Ramos (cell line): Measurements from ENCODE around the gene ATIC.

Experiments used
- in situ Hi-C: fragments of 300-500 bp; cut with MboI; formaldehyde crosslinking; loops from one replicate; pipeline ENCODE4 v1.14.3; 2022; ENCODE audit warnings: low sequenced_read_pairs; ENCODE audit not compliant: unreplicated experiment

The ATIC gene

DNA sequence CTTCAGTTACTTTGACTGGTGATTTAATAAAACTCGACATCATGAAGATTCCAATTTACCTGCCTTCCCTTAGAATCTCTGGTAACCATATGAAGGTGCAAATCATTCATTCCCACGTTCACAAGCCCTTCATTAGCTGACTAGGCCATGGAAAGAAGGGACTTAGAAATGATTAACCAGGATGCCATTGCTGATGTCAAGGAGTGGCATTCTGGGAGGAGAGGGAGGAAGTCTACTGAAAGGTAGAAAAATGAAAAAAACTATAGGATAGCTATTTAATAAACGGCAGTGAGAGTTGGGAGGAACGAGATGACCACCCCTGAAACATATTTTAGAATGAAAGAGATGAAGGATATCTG lies 1.4 kb downstream of the ATIC start:
- in situ Hi-C loops: loop anchor here (25.0 kb wide), 1 partner anchor 551 kb away; no protein-coding TSS in a partner anchor

DNA sequence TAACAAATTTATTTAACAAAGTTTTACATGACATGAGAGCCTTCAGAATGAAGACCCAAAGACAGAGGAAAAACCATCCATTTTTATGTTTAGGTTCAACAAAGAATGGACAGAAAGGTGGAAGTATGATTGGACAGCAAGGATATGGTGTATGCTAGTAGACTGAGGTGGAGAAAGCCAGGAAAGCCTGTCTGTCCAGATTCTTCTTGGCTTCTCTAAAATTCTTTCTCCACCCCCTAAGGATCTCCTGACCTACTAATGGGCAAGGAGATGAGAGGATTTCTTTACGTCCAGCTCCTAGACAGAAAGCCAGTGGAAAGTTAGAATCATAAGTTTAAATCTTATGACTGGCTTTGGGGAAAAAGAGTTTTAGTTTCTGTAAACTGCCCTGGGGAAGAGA lies 3.0 kb downstream of the ATIC start:
- in situ Hi-C loops: loop anchor here (25.0 kb wide), 1 partner anchor 553 kb away; no protein-coding TSS in a partner anchor

DNA sequence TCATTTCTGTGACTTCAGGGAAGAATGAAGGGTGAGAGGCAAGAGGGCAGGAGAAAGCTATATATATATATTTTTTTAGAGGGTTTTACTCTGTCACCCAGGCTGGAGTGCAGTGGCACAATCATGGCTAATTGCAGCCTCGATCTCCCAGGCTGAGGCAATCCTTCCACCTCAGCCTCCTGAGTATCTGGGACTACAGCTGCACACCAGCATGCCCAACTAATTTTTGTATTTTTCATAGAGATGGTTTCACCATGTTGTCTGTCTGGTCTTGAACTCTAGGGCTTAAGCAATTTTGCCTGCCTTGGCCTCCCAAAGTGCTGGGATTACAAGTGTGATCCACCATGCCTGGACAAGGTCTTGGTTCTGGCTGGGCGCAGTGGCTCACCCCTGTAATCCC lies 3.4 kb downstream of the ATIC start:
- in situ Hi-C loops: loop anchor here (25.0 kb wide), 1 partner anchor 553 kb away; no protein-coding TSS in a partner anchor

DNA sequence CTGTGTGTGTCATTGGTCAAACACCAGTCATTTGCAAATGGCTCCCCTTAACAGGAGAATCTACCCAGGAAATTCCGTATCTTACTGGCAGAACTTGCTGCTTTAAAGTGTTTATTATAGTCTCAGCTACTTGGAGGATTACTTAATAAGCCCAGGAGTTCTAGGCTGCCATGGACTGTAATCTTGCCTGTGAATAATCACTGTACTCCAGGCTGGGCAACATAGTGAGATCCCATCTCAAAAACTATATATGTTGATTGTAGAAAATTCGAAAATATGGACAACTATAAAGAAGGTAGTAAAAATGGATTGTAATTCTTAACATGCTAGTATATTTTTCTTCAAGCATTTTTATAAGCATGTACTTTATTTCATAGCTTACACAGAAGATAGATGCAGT lies 4.5 kb downstream of the ATIC start:
- in situ Hi-C loops: loop anchor here (25.0 kb wide), 1 partner anchor 554 kb away; no protein-coding TSS in a partner anchor

DNA sequence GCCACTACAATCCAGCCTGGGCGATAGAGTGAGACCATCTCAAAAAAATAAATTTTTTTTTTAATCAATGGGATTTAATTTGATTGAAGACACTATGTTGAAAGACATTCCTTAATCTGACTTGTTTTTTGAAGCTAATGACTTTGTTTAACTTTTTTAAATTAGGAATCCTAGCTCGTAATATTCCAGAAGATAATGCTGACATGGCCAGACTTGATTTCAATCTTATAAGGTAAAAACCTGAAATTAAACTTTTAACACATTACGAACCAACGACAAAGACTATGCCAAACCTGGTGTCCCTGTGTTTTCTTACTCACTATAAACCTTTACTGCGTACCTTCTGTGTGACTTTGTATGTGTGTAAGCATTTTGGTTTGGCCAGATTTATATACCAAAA lies 7.6 kb downstream of the ATIC start:
- in situ Hi-C loops: loop anchor here (25.0 kb wide), 1 partner anchor 557 kb away; no protein-coding TSS in a partner anchor

DNA sequence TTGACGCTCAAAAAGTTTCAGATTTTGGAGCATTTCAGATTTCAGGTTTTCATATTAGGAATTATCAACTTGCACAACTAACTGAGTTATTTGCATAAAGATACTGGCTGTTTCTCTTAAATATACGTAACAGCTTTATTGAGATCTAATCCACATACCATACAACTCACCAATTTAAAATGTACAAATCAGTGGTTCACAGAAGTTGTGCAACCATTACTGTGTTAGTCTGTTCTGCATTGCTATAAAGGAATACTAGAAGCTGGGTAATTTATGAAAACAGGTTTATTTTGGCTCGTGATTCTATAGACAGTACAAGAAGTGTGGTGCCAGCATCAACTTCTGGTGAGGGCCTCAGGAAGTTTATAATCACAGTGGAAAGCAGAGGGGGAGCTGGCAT lies 8.2 kb downstream of the ATIC start:
- in situ Hi-C loops: loop anchor here (25.0 kb wide), 1 partner anchor 558 kb away; no protein-coding TSS in a partner anchor

DNA sequence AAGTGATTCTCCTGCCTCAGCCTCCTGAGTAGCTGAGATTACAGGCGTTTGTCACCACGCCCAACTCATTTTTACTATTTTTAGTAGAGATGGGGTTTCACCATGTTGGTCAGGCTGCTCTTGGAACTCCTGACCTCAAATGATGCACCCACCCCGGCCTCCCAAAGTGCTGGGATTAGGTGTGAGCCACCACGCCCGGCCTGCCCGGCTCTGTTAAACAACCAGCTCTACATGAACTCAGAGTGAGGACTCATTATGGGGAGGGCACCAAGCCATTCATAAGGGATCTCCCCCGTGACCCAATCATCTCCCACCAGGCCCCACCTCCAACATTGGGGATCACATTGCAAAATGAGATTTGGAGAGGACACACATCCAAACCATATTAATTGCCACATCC lies 8.8 kb downstream of the ATIC start:
- in situ Hi-C loops: loop anchor here (25.0 kb wide), 1 partner anchor 558 kb away; no protein-coding TSS in a partner anchor

DNA sequence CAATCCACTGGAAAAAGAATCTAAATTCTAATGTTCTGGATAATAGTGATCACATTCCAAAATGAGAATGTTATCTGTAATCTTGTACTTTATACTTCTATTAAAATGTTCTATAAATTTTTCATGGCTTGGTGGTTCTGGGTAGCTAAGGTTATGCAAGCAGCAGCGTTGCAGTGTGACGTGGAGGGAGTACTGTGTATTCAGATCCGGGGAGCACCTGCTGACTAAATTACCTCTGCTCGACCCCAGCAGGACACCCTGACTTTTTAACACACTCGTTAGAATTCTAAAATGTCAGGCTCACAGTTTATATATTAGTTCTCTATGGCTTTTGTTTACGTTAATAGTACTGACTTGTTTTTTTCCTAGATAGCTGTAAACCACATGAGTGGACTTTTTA lies 13.0 kb downstream of the ATIC start:
- in situ Hi-C loops: loop anchor here (25.0 kb wide), 2 partner anchors 563 to 812 kb away; no protein-coding TSS in a partner anchor

DNA sequence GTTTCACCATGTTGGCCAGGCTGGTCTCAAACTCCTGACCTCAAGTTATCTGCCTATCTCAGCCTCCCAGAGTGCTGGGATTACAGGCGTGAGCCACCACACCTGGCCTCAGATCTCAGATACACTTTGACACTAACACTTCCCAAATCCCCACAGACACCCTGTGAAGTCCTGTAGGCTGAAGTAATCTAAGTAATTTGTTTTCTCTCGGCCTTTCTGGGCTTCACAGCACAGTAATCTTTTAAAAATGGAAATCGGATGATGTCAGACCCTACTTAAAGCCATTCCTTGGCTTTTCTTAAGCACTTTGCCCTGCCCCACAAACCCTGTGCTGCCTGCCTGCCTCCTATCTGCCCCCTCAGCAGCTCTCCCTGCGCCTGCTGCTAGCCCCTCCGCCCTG lies 16.2 kb downstream of the ATIC start:
- in situ Hi-C loops: loop anchor here (25.0 kb wide), 1 partner anchor 809 kb away; no protein-coding TSS in a partner anchor

DNA sequence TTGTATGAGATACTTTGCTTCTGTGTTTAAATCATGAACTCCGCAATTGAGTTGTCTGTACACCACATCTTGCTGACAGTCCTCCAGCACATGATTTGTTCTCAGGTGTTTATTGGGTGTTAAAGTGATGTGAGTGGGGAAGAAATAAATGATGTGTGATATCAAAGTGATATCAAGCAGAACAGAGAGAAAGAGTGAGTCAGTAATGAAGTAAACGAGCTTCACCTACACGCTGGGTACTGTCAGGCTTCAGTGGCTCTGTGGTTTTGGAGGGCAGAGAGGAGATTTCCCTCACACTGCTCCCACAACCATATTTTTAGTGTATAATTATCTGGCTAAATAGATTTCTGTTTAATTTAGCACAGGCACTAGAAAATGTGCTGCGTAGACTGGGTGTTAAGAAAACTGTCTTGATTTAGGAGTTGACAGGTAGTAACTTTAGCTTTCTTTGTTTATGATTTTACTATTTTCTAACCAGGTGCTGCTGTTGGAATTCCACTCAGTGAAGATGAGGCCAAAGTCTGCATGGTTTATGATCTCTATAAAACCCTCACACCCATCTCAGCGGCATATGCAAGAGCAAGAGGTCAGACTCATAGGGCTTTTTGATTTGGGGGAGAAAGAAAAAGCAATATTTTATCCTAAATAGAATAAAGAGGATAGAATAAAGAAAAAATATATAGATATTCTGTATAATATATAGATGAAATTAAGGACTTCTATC lies 21.2 kb downstream of the ATIC start:
- in situ Hi-C loops: loop anchor here (25.0 kb wide), 1 partner anchor 804 kb away; no protein-coding TSS in a partner anchor

DNA sequence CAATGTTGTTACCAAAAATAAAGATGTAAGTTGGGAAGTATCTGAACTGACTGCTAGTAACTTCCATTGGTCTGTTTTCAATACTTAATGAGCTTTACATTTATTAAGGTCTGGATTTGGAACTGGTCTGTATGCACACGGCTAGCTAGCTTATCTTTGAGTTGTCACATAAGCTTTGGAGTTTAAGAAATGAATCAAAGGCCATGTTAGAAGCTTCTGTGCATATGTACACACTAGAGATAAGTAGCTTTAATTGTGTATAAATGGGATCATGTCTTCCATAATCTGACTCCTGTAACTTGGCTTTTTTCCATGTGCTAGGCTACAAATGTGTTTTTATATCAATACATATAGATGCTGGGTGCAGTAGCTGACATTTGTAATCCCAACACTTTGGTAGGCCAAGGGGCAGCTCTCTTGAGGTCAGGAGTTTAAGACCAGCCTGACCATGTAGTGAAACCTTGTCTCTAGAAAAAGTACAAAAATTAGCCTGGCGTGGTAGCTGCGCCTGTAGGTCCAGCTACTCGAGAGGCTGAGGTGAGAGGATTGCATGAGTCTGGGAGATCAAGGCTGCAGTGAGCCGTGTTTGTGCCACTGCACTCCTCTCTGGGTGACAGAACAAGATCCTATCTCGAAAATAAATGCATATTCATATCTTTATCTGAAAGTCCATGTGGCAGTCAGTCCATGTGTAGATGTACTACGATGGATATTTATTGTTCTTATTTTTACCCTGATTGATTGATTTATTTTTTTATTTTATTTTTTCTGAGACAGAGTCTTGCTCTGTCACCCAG lies 27.2 kb downstream of the ATIC start:
- in situ Hi-C loops: loop anchor here (25.0 kb wide), 1 partner anchor 798 kb away; no protein-coding TSS in a partner anchor

DNA sequence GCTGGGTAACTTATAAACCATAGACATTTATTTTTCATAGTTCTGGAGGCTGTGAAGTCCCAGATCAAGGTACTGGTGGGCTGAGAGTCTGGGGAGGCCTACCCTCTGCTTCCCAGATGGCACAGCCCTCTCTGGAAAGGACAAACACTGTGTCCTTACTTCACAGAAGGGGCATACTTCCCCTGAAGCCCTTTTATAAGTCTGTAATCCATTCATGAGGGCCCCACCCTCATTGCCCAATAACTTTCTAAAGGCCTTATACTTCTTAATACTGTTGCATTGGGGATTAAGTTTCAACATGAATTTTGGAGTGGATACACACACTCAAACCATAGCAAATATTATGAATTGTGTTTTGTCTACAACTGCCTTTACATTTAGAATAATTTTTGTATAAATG lies 36.0 kb downstream of the ATIC start:
- in situ Hi-C loops: loop anchor here (25.0 kb wide), 1 partner anchor 789 kb away; no protein-coding TSS in a partner anchor

DNA sequence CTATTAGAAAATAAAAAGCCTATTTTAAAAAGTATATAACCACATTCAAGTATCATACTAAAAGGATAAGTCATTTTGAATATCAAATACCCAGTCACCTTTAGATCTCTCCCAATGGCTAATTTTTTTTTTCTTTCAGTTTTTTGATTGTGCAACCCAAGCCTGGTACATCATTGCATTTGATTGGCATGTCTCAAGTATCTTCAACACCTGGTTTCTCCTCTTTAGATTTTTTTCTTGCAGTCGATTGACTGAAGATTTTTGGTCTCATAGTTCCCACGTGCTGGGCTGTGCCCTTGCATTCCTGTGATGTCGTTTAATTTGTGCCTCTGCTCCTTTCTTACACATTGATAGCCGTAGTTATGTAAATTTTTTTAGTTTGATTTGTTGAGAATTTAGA lies 40.7 kb downstream of the ATIC start:
- in situ Hi-C loops: no loop called here

DNA sequence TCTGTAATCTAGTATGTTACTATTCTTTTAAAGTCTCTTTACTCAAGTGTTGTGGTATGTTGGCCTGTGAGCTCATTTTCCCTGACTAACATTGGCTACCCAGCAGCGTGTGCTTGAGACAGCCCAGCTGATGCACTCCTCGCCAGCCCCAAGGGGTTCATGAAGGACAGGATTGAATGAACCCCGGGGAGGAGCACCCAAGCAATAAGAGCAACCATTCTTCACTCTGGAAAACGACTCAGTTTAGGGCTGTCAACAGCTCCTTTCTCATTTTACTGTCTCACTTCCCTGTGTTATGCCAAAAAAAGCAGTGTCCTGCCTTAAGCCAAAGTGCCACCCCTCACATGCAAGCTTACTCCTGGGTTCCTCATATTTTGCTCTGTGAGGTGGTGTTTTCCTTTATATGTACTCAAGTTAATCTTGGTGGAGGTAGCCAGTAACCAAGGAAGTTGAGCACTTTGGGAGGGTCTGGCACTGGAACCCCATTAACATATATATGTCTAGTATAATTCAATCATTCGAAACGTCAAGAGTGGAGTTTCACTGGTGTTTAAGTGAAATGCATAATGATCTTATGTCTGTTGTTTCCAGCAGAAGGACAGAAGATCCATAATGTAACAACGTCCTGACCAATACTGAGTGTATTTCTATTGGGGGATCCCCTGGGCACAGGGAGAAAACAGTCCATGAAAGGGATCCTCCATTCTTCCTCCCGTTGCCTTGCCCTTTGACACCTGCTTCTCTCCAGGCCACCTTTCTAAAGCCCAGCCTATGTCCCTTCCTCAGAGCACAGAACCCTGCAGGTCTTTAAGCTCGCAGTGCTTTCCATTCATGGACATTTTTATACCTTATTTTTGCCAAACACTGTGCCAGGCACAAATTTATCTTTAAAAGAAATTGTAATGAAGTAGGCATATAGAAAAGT lies 43.2 kb downstream of the ATIC start:
- in situ Hi-C loops: no loop called here

DNA sequence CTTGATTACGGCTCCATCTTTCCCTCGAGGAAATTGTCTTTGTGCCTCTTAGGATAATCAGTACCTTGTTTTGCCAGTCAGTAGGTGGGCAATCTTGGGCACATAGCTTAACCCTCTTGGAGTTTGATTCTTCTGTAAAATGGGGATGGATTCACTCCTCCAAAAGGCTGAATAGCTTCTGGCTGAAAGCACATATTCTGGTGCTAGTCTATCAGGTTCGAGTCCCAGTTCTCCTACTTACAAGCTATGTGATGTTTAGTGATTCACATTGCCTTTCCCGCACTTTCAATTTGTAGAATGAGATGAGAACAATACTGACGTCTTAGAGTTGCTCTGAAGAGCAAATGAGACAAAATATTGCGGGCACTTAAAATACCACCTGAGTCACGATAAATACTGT lies 43.9 kb downstream of the ATIC start:
- in situ Hi-C loops: no loop called here

DNA sequence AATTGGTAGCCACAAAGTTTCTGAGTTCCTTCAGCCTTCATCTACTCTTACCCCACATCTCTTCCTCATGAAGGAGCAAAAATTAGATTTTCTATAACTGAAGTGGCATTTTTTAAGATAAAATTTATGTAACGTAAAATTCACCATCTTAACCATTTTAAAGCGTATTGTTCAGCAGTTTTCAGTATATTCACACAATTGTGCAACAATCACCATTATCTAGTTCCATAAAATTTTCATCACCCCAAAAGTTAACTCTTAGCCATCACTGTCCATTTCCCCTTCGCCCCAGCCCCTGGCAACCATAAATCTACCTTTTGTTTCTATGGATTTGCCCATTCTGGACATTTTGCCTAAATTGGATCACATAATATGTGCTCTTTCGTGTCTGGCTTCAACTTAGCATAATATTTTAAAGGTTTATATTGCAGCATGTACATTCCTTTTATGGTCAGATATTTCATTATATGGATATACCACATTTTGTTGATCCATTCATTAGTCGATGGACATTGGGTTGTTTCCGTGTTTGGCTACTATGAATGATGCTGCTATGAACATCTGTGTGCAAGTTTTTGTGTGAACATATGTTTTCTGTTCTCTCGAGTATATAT lies 44.6 kb downstream of the ATIC start:
- in situ Hi-C loops: no loop called here

DNA sequence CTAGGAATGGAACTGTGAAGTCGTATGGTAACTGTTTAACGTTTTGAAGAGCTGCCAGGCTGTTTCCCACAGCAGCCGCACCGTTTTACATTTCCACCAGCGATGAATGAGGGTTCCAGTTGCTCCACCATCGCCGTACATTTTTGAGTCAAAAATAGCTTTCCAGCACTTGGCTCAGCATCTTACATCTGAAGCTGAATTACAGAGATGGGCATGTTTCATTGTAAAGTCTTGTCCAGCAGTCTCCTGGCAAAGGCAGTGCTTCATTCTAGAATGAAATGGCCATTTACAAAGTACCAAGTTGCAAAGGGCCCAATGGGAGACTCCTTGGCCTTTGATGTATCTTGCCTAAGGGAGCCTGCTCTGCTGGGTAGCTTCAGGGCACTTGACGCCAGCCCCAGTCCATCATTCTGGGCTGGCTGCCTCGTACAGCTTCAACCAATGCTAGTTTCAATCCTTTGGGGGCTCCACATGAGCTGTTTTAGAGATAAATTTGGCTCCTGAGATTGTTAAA lies 45.1 kb downstream of the ATIC start:
- in situ Hi-C loops: no loop called here

DNA sequence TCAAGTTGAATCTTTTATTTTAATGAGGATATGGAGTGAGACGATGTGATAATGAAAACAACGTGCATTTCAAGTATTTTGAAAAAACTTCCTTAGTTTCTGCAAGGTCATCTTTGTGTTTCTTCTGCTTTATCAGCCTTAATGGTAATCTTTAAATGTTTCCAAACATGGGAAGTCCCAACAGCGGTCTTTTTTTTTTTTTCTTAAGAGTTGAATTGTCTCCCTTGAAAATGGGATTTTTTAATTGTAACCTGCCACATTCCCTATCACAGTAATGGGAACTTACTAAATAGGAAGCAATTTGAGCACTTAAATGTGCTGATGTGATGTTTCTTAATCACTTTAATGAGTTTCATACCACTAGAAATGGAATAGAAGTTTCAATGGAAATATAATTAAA lies 45.8 kb downstream of the ATIC start:
- in situ Hi-C loops: no loop called here

DNA sequence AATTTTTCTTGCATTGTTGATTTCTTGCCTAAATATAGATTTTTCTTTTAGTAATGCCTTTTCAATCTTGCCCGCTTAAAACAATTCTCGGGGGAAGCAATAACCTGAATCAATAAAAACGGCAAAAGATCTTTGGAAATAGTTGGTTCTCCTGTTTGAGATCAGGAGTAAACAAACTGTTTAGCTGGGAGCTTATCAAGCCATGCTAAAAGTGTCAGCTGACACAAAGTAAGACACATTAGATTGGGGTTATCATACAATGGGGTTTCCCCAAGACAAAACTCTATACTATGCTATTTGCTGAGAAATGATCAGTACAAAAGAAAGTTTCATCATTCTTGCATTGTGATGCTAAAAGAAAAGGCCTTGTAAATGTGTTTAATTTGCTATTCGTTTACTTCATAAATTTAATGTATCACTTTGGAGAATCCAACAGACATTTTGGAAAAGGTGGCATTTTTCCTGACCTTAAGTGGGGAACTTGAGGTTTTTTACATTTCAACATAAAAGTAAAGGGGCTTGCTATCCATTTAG lies 46.5 kb downstream of the ATIC start:
- in situ Hi-C loops: no loop called here
